Caco-2 (cell line): ENCODE measurements around the gene STXBP2. TPM values are rescaled to one million over a fixed set of nuclear protein-coding genes. Genes with fewer than 3 reads are reported as not detected.

ENCODE experiments used
- BruUV-seq: library from RNA; stranded (reverse); fragments of 400-500 nt; replicated peaks from 2 replicates; lab custom pipeline; 2021; lab: Mats Ljungman, UMichigan
- CTCF ChIA-PET: fragments of 300-600 bp; sonication (Branson Sonifier 250); formaldehyde crosslinking; loops from one replicate; lab custom pipeline; 2022; ENCODE audit warnings: antibody characterized with exemption; lab: Charles Lee
- POLR2A ChIA-PET: fragments of 300-600 bp; sonication (Branson Sonifier 250); formaldehyde crosslinking; loops from one replicate; lab custom pipeline; 2022; ENCODE audit warnings: antibody characterized with exemption; lab: Charles Lee
- DNase-seq, 2 experiments: peaks; one replicate each; pipeline versions ENCODE4 v3.0.0 to v3.0.0-alpha.2; 2020 to 2022
- H3K27me3 ChIP-seq: replicated peaks from 2 replicates; pipeline ENCODE4 v1.6.0; 2011; ENCODE audit warnings: low read length; ENCODE audit not compliant: control insufficient read depth, insufficient read depth
- H3K36me3 ChIP-seq: 2 replicates; pipeline ENCODE4 v1.5.1; 2011; ENCODE audit warnings: low read length; ENCODE audit not compliant: control insufficient read depth, insufficient read depth
- H3K4me1 ChIP-seq: fragments of 250-450 bp; sonication (Bioruptor Pico); 2 replicates; pipeline ENCODE4 v1.5.1; 2020; ENCODE audit warnings: mild to moderate bottlenecking
- H3K4me3 ChIP-seq: 2 replicates; pipeline ENCODE4 v1.5.1; 2011; ENCODE audit warnings: low read depth, mild to moderate bottlenecking, control low read depth, low read length
- H3K9me3 ChIP-seq: fragments of 250-450 bp; sonication (Bioruptor Pico); 2 replicates; pipeline ENCODE4 v1.5.1; 2020; ENCODE audit warnings: mild to moderate bottlenecking, moderate library complexity
- H3K27ac Mint-ChIP-seq: one replicate; pipeline ENCODE4 v1.8.0; 2022; ENCODE audit warnings: mixed read lengths; ENCODE audit not compliant: unreplicated experiment
- H3K27me3 Mint-ChIP-seq: one replicate; pipeline ENCODE4 v1.8.0; 2022; ENCODE audit warnings: mixed read lengths; ENCODE audit not compliant: insufficient read depth, unreplicated experiment
- H3K36me3 Mint-ChIP-seq: one replicate; pipeline ENCODE4 v1.8.0; 2022; ENCODE audit warnings: mild to moderate bottlenecking, mixed read lengths; ENCODE audit not compliant: insufficient read depth, unreplicated experiment
- H3K4me1 Mint-ChIP-seq: one replicate; pipeline ENCODE4 v1.8.0; 2022; ENCODE audit warnings: low read depth, mixed read lengths; ENCODE audit not compliant: unreplicated experiment
- H3K4me3 Mint-ChIP-seq: one replicate; pipeline ENCODE4 v1.8.0; 2022; ENCODE audit warnings: mild to moderate bottlenecking, moderate library complexity, mixed read lengths; ENCODE audit not compliant: unreplicated experiment
- H3K9me3 Mint-ChIP-seq: one replicate; pipeline ENCODE4 v1.8.0; 2022; ENCODE audit warnings: mixed read lengths; ENCODE audit not compliant: unreplicated experiment
- CTCF ChIP-seq, 2 experiments: fragments of 200-600 bp in 1 of 2; IDR thresholded peaks; 1 replicate in 1 of 2; 2 replicates in 1 of 2; pipeline versions ENCODE4 v1.5.1 to v1.8.0; 2011 to 2022; ENCODE audit warnings: antibody characterized with exemption in 1 of 2, control low read depth in 1 of 2, inconsistent platforms in 1 of 2, low read depth in 1 of 2, low read length in 1 of 2, mild to moderate bottlenecking in 1 of 2, moderate library complexity in 1 of 2; ENCODE audit not compliant: insufficient read depth in 1 of 2, severe bottlenecking in 1 of 2, unreplicated experiment in 1 of 2
- intact Hi-C: fragments of 100-400 bp; cut with micrococcal nuclease; formaldehyde crosslinking; loops from one replicate; pipeline ENCODE4 v1.10.0; 2022; ENCODE audit not compliant: unreplicated experiment
- total RNA-seq: library from RNA; stranded (reverse); gene quantifications from 2 replicates; pipeline ENCODE4 v1.2.3, GENCODE V29; 2022

The STXBP2 gene
- total RNA-seq, 1 experiment from 2014 or later = 113 TPM

- intact Hi-C loops = no loop called here
- Histone ChIP-seq H3K9me3 (no peaks in the 10 kb centered on the region), H3K27me3 (no peaks in the 10 kb centered on the region), H3K36me3 (no peaks in the 10 kb centered on the region), H3K4me1 (peaks cover 13% of the 10 kb centered on the region; the same call in 1 of the 2 replicates), H3K4me3 (no peak overlapping the region)
- DNase-seq = no peak
- ChIA-PET CTCF (no interaction called here), POLR2A (no interaction called here)
- TSS peak; percentile 72 for BruUV-seq
- Mint-ChIP-seq H3K27me3 (no peaks in the 10 kb centered on the region), H3K27ac (peak overlapping the region; percentile 77), H3K4me1 (peaks cover 9% of the 10 kb centered on the region), H3K36me3 (peaks cover 16% of the 10 kb centered on the region), H3K4me3 (peak overlapping the region; percentile 82), H3K9me3 (no peaks in the 10 kb centered on the region)
- TF ChIP-seq CTCF (IDR thresholded peaks at IDR 0.05; ENCODE audit: insufficient read depth in 1 of 2, low read depth in 1 of 2, low read length in 1 of 2, severe bottlenecking in 1 of 2, unreplicated experiment in 1 of 2) = no peak
Observed at GRCh38 chr19:7682175-7682855, 45.4 kb downstream of the STXBP2 start.

GRCh38 chr19:7685546-7686445, 48.9 kb downstream of the STXBP2 start:
- H3K4me1 Mint-ChIP-seq = peaks cover 9% of the 10 kb centered on the region
- H3K36me3 Mint-ChIP-seq = peaks cover 16% of the 10 kb centered on the region
- no peaks in the 10 kb centered on the region for H3K27me3 ChIP-seq
- H3K9me3 ChIP-seq = no peaks in the 10 kb centered on the region
- no TSS peak for BruUV-seq
- no peak overlapping the region for H3K4me3 Mint-ChIP-seq
- CTCF ChIA-PET = interaction anchor here (0.9 kb wide), 1 partner anchor 114 kb away, joined by 4 read pairs; no protein-coding TSS in a partner anchor
- peak in 1 of 2 experiments; percentile 16 for DNase-seq
- peak overlapping the region; percentile 65 for H3K27ac Mint-ChIP-seq
- no peaks in the 10 kb centered on the region for H3K9me3 Mint-ChIP-seq
- no peak overlapping the region for H3K4me3 ChIP-seq
- peaks cover 10% of the 10 kb centered on the region; the same call in 1 of the 2 replicates for H3K4me1 ChIP-seq
- no peaks in the 10 kb centered on the region for H3K36me3 ChIP-seq
- H3K27me3 Mint-ChIP-seq = no peaks in the 10 kb centered on the region
- POLR2A ChIA-PET = no interaction called here
- intact Hi-C loops = no loop called here
- TF ChIP-seq CTCF (IDR thresholded peaks at IDR 0.05; ENCODE audit: insufficient read depth in 1 of 2, low read depth in 1 of 2, low read length in 1 of 2, severe bottlenecking in 1 of 2, unreplicated experiment in 1 of 2) = no peak

GRCh38 chr19:7687177-7687576, 50.3 kb downstream of the STXBP2 start:
- H3K4me3 Mint-ChIP-seq = no peak overlapping the region
- H3K9me3 Mint-ChIP-seq = no peaks in the 10 kb centered on the region
- H3K36me3 ChIP-seq = no peaks in the 10 kb centered on the region
- TF ChIP-seq CTCF (IDR thresholded peaks at IDR 0.05; ENCODE audit: insufficient read depth in 1 of 2, low read depth in 1 of 2, low read length in 1 of 2, severe bottlenecking in 1 of 2, unreplicated experiment in 1 of 2) = no peak
- CTCF ChIA-PET = no interaction called here
- peaks cover 16% of the 10 kb centered on the region for H3K36me3 Mint-ChIP-seq
- intact Hi-C loops = no loop called here
- H3K9me3 ChIP-seq = no peaks in the 10 kb centered on the region
- H3K4me3 ChIP-seq = no peak overlapping the region
- BruUV-seq = no TSS peak
- H3K4me1 Mint-ChIP-seq = peaks cover 9% of the 10 kb centered on the region
- H3K4me1 ChIP-seq = peaks cover 3% of the 10 kb centered on the region; the same call in 1 of the 2 replicates
- H3K27me3 Mint-ChIP-seq = no peaks in the 10 kb centered on the region
- no peak overlapping the region for H3K27ac Mint-ChIP-seq
- POLR2A ChIA-PET = no interaction called here
- no peaks in the 10 kb centered on the region for H3K27me3 ChIP-seq
- no peak for DNase-seq
